HepG2 (cell line): ENCODE data around the gene CABLES1. TPM values are rescaled to one million over a fixed set of nuclear protein-coding genes. Genes with fewer than 3 reads are reported as not detected.

Source experiments
- ARNT ChIP-seq: fragments of 450-650 bp; IDR thresholded peaks from 2 replicates; pipeline ENCODE4 v1.6.1; 2017
- ATRX ChIP-seq: sonication (generic); formaldehyde crosslinking; IDR thresholded peaks from 2 replicates; pipeline ENCODE4 v1.4.0; 2020; ENCODE audit warnings: missing genetic modification reagents, borderline replicate concordance
- DBP ChIP-seq: sonication (generic); formaldehyde crosslinking; IDR thresholded peaks from 2 replicates; pipeline ENCODE4 v1.4.0; 2020; ENCODE audit warnings: missing genetic modification reagents; ENCODE audit errors: not compliant biosample characterization
- GTF2F1 ChIP-seq: fragments of 150-350 bp; IDR thresholded peaks from 2 replicates; pipeline ENCODE4 v1.6.1; 2014; ENCODE audit warnings: low read length
- HES4 ChIP-seq: sonication (generic); formaldehyde crosslinking; IDR thresholded peaks from 2 replicates; pipeline ENCODE4 v1.9.0; 2021; ENCODE audit warnings: mild to moderate bottlenecking, missing genetic modification reagents, borderline replicate concordance
- KLF12 ChIP-seq: sonication (generic); formaldehyde crosslinking; IDR thresholded peaks from 2 replicates; pipeline ENCODE4 v1.4.0; 2020; ENCODE audit warnings: missing genetic modification reagents, borderline replicate concordance
- KLF13 ChIP-seq: sonication (generic); formaldehyde crosslinking; IDR thresholded peaks from 2 replicates; pipeline ENCODE4 v1.4.0; 2020; ENCODE audit warnings: mild to moderate bottlenecking, missing genetic modification reagents
- KMT2B ChIP-seq: IDR thresholded peaks from 2 replicates; pipeline ENCODE4 v1.6.1; 2016; ENCODE audit warnings: missing genetic modification reagents, missing compliant biosample characterization
- MNT ChIP-seq: fragments of 450-650 bp; IDR thresholded peaks from 2 replicates; pipeline ENCODE4 v1.6.1; 2016
- NONO ChIP-seq, 2 experiments: fragments of 450-650 bp in 1 of 2; sonication (generic) in 1 of 2; formaldehyde crosslinking in 1 of 2; IDR thresholded peaks in 1 of 2; conservative IDR thresholded peaks in 1 of 2; 2 replicates each; pipeline versions ENCODE4 v1.6.1 to v1.8.0; 2017 to 2022; ENCODE audit warnings: mild to moderate bottlenecking in 1 of 2, missing genetic modification reagents in 1 of 2, moderate library complexity in 1 of 2
- RERE ChIP-seq: IDR thresholded peaks from 2 replicates; pipeline ENCODE4 v1.6.1; 2016; ENCODE audit warnings: low read depth, missing genetic modification reagents, missing compliant biosample characterization
- SAP130 ChIP-seq: IDR thresholded peaks from 2 replicates; pipeline ENCODE4 v1.6.1; 2016; ENCODE audit warnings: low read depth
- XBP1 ChIP-seq: sonication (generic); formaldehyde crosslinking; IDR thresholded peaks from 2 replicates; pipeline ENCODE4 v1.5.0; 2020; ENCODE audit warnings: missing genetic modification reagents
- ZNF18 ChIP-seq: sonication (generic); formaldehyde crosslinking; IDR thresholded peaks from 2 replicates; pipeline ENCODE4 v1.8.0; 2022; ENCODE audit warnings: mild to moderate bottlenecking, missing genetic modification reagents; ENCODE audit not compliant: insufficient replicate concordance
- ZNF335 ChIP-seq: sonication (generic); formaldehyde crosslinking; IDR thresholded peaks from 2 replicates; pipeline ENCODE4 v1.4.0; 2020; ENCODE audit warnings: missing genetic modification reagents
- ZNF557 ChIP-seq: sonication (generic); formaldehyde crosslinking; IDR thresholded peaks from 2 replicates; pipeline ENCODE4 v1.4.0; 2020; ENCODE audit warnings: missing genetic modification reagents
- ZNF558 ChIP-seq: sonication (generic); formaldehyde crosslinking; IDR thresholded peaks from 2 replicates; pipeline ENCODE4 v1.9.0; 2022; ENCODE audit warnings: mild to moderate bottlenecking, missing genetic modification reagents, borderline replicate concordance
- ZNF577 ChIP-seq: sonication (generic); formaldehyde crosslinking; IDR thresholded peaks from 2 replicates; pipeline ENCODE4 v1.4.0; 2020; ENCODE audit warnings: mild to moderate bottlenecking, low read depth, missing genetic modification reagents, borderline replicate concordance
- ZNF607 ChIP-seq: sonication (generic); formaldehyde crosslinking; IDR thresholded peaks from 2 replicates; pipeline ENCODE4 v1.5.1; 2020; ENCODE audit warnings: missing genetic modification reagents, mild to moderate bottlenecking, borderline replicate concordance
- ZNF749 ChIP-seq: sonication (generic); formaldehyde crosslinking; IDR thresholded peaks from 2 replicates; pipeline ENCODE4 v1.8.0; 2022; ENCODE audit warnings: mild to moderate bottlenecking, missing genetic modification reagents, moderate library complexity, borderline replicate concordance
- polyA plus RNA-seq, 8 experiments: library from polyadenylated mRNA; depleted of rRNA in 3 of 8; stranded (reverse) in 7 of 8; unstranded in 1 of 8; fragments of >200 nt; fragmentation: Illumina TruSeq in 4 of 8; extraction: Trizol in 4 of 8; gene quantifications; 2 replicates each; pipeline versions ENCODE4 v1.2.1 to v1.2.3, GENCODE V29; 2011 to 2016; ENCODE audit warnings: low read depth in 4 of 8, missing spikeins in 1 of 8, mixed read lengths in 1 of 8; ENCODE audit not compliant: insufficient read depth in 1 of 8
- total RNA-seq, 5 experiments: library from RNA; depleted of rRNA; stranded (reverse); fragments of >200 nt; fragmentation: Illumina TruSeq; extraction: Trizol; gene quantifications; 2 replicates each; pipeline ENCODE4 v1.2.3, GENCODE V29; 2016; ENCODE audit warnings: low read depth in 1 of 5

The CABLES1 gene
- total and polyA plus RNA-seq, 2 of the 13 experiments (the other 11 are each of a cell fraction or from before 2014, with no cell fraction given) = 14.7 to 25.8 TPM

- TF ChIP-seq MNT (no peak), HES4 (no peak), ZNF749 (CRISPR knock-in tag) (no peak; the same call in 1 of the 2 replicates), KLF13 (CRISPR knock-in tag) (no peak), ZNF607 (CRISPR knock-in tag) (no peak), ZNF577 (CRISPR knock-in tag) (no peak), ZNF335 (CRISPR knock-in tag) (no peak), KMT2B (no peak), ARNT (no peak), GTF2F1 (no peak), RERE (CRISPR knock-in tag) (no peak), SAP130 (CRISPR knock-in tag) (peak; percentile 22; the same call in 1 of the 2 replicates), XBP1 (no peak), ZNF18 (peak; percentile 37), DBP (no peak), KLF12 (CRISPR knock-in tag) (no peak), ATRX (CRISPR knock-in tag) (no peak), ZNF558 (CRISPR knock-in tag) (no peak), NONO (IDR thresholded peaks at IDR 0.05) (no peak), NONO (CRISPR knock-in tag; conservative IDR thresholded peaks at IDR 0.05) (no peak), ZNF557 (CRISPR knock-in tag) (no peak)
Observed at GRCh38 chr18:23142251-23142929, 7.1 kb downstream of the CABLES1 start (continued).
